GM21360 (cell line): ENCODE results near the gene CACNA1B.

Source experiments
- ATAC-seq: cut with Tn5 transposase; IDR thresholded peaks from one replicate; pipeline ENCODE4 v1.9.1; 2021; ENCODE audit warnings: mild to moderate bottlenecking, moderate library complexity; ENCODE audit not compliant: unreplicated experiment

Gene CACNA1B

GRCh38 chr9:137917795-137918194, 40.2 kb downstream of the CACNA1B start:
- ATAC-seq: no peak

- ATAC-seq: no peak
Observed at GRCh38 chr9:137918331-137919094, 40.9 kb downstream of the CACNA1B start.

- no peak for ATAC-seq
Observed at GRCh38 chr9:137919095-137919465, 41.5 kb downstream of the CACNA1B start.

- no peak for ATAC-seq
Observed at GRCh38 chr9:137919649-137920141, 42.1 kb downstream of the CACNA1B start.

GRCh38 chr9:137920753-137921152, 43.2 kb downstream of the CACNA1B start:
- no peak for ATAC-seq

GRCh38 chr9:137924169-137924568, 46.6 kb downstream of the CACNA1B start:
- no peak for ATAC-seq

GRCh38 chr9:137924761-137925369, 47.3 kb downstream of the CACNA1B start:
- no peak for ATAC-seq

GRCh38 chr9:137943655-137944054, 66.1 kb downstream of the CACNA1B start:
- ATAC-seq: no peak

GRCh38 chr9:137945581-137945980, 68.0 kb downstream of the CACNA1B start:
- ATAC-seq: no peak

- no peak for ATAC-seq
Observed at GRCh38 chr9:137946993-137947392, 69.4 kb downstream of the CACNA1B start.

GRCh38 chr9:137948642-137949041, 71.1 kb downstream of the CACNA1B start:
- ATAC-seq: no peak

- no peak for ATAC-seq
Observed at GRCh38 chr9:137949260-137949659, 71.7 kb downstream of the CACNA1B start.

- ATAC-seq: no peak
Observed at GRCh38 chr9:137951107-137951506, 73.5 kb downstream of the CACNA1B start.

GRCh38 chr9:137951597-137952490, 74.3 kb downstream of the CACNA1B start:
- ATAC-seq: no peak

GRCh38 chr9:137952976-137953666, 75.5 kb downstream of the CACNA1B start:
- no peak for ATAC-seq

GRCh38 chr9:137953683-137954438, 76.3 kb downstream of the CACNA1B start:
- ATAC-seq: no peak

GRCh38 chr9:137955224-137955570, 77.6 kb downstream of the CACNA1B start:
- no peak for ATAC-seq

- ATAC-seq: no peak
Observed at GRCh38 chr9:137955586-137955985, 78.0 kb downstream of the CACNA1B start.

- no peak for ATAC-seq
Observed at GRCh38 chr9:137956039-137956438, 78.5 kb downstream of the CACNA1B start.

- no peak for ATAC-seq
Observed at GRCh38 chr9:137956688-137957385, 79.3 kb downstream of the CACNA1B start.
